ENCODE measurements around the gene ZSWIM4.

DNA sequence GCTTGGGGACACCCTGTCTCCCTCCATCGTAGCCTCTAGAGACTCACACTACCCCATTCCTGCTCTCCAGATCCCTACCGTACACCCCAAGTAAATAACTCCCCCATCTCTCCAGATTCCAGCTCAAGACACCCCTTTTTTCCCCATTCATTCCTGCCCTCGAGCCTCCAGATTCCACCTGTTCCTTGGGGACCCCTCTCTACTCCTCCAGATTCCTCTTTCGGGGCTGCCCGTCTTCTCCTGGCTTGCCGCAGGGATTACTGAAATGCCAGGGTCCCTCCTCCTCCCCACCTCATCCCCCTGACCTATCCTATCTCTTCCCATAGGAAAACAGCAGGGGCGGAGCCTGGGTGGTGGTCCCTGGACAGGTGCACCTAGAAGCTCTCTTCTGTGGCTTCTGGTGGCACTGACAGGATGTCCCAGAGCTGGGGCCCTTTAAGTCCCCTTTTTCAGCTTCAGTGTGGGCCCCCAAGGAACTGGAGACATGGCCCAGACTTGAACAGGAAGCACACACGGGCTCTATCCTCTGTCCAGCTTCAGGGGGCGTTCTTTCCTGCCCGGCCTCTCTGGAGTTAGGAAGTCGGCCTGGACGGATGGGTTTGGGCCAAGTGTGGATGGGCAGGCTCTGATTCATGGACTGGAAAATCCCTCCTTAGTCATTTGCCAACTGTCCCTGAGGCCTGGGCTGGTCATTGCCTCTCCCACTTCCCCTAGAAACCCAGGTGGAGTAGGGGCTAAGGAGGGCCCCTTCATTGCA is 1.2 kb downstream of the ZSWIM4 start:
- TF ChIP-seq, protein P1, sequence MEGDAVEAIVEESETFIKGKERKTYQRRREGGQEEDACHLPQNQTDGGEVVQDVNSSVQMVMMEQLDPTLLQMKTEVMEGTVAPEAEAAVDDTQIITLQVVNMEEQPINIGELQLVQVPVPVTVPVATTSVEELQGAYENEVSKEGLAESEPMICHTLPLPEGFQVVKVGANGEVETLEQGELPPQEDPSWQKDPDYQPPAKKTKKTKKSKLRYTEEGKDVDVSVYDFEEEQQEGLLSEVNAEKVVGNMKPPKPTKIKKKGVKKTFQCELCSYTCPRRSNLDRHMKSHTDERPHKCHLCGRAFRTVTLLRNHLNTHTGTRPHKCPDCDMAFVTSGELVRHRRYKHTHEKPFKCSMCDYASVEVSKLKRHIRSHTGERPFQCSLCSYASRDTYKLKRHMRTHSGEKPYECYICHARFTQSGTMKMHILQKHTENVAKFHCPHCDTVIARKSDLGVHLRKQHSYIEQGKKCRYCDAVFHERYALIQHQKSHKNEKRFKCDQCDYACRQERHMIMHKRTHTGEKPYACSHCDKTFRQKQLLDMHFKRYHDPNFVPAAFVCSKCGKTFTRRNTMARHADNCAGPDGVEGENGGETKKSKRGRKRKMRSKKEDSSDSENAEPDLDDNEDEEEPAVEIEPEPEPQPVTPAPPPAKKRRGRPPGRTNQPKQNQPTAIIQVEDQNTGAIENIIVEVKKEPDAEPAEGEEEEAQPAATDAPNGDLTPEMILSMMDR (IDR thresholded peaks at IDR 0.05) = peak in 2 of 5 experiments; percentile 11 to 15
- TF ChIP-seq POLR2A (IDR thresholded peaks at IDR 0.05) (no peak), EP300 (IDR thresholded peaks at IDR 0.05) (peak in 1 of 2 donors; percentile 37)

All from tibial nerve (tissue), 4 donors.